HG02885 (cell line): ENCODE data around the gene PSMB7.

Experiments used
- ATAC-seq: cut with Tn5 transposase; IDR thresholded peaks from one replicate; pipeline ENCODE4 v1.9.1; 2021; ENCODE audit warnings: mild to moderate bottlenecking; ENCODE audit not compliant: unreplicated experiment, poor library complexity

Gene PSMB7

GRCh38 chr9:124332361-124333202 lies 82.7 kb downstream of the PSMB7 start:
- no peak for ATAC-seq

GRCh38 chr9:124331580-124331979 lies 83.7 kb downstream of the PSMB7 start:
- no peak for ATAC-seq

GRCh38 chr9:124330011-124330697 lies 85.1 kb downstream of the PSMB7 start:
- ATAC-seq: no peak

- no peak for ATAC-seq
These were observed 85.9 kb downstream of the PSMB7 start for GRCh38 chr9:124329206-124329792.

GRCh38 chr9:124328285-124328684 lies 87.0 kb downstream of the PSMB7 start:
- no peak for ATAC-seq

- ATAC-seq: no peak
These were observed 87.8 kb downstream of the PSMB7 start for GRCh38 chr9:124327491-124327890.

GRCh38 chr9:124326378-124326777 lies 88.9 kb downstream of the PSMB7 start:
- ATAC-seq: no peak

GRCh38 chr9:124325816-124326215 lies 89.4 kb downstream of the PSMB7 start:
- ATAC-seq: no peak

GRCh38 chr9:124323904-124324303 lies 91.3 kb downstream of the PSMB7 start:
- no peak for ATAC-seq

- ATAC-seq: no peak
These were observed 92.4 kb downstream of the PSMB7 start for GRCh38 chr9:124322618-124323432.

GRCh38 chr9:124321935-124322334 lies 93.3 kb downstream of the PSMB7 start:
- no peak for ATAC-seq

- no peak for ATAC-seq
These were observed 93.8 kb downstream of the PSMB7 start for GRCh38 chr9:124321416-124321815.

- ATAC-seq: no peak
These were observed 94.9 kb downstream of the PSMB7 start for GRCh38 chr9:124320062-124320973.

GRCh38 chr9:124315882-124316281 lies 99.4 kb downstream of the PSMB7 start:
- ATAC-seq: no peak

- ATAC-seq: no peak
These were observed 101.3 kb downstream of the PSMB7 start for GRCh38 chr9:124313940-124314339.

GRCh38 chr9:124312290-124313265 lies 102.7 kb downstream of the PSMB7 start:
- no peak for ATAC-seq

- no peak for ATAC-seq
These were observed 104.0 kb downstream of the PSMB7 start for GRCh38 chr9:124311283-124311682.

- ATAC-seq: no peak
These were observed 105.6 kb downstream of the PSMB7 start for GRCh38 chr9:124309667-124310084.
